Left colon (tissue), 2 donors: ENCODE results near the gene TUBD1. TPM values are rescaled to one million over a fixed set of nuclear protein-coding genes. Genes with fewer than 3 reads are reported as not detected.
"Not testable (repeated sequence)": the region's sequence is repeated elsewhere in the genome, so short reads cannot be mapped to it uniquely, and the experiment has no call there.

Experiments used
- ATAC-seq: fragments of 200-7000 bp; cut with Tn5 transposase; one replicate; pipeline ENCODE4 v1.9.1; 2020; ENCODE audit warnings: mild to moderate bottlenecking, moderate library complexity
- DNase-seq, 2 donors: peaks; one replicate each; pipeline ENCODE4 v3.0.0-alpha.2; 2020
- intact Hi-C, 2 donors: fragments of 100-400 bp; cut with DNase I in 1 of 2; cut with micrococcal nuclease in 1 of 2; formaldehyde crosslinking; loops; one replicate each; pipeline versions ENCODE4 v1.11.2 to v1.14.0; 2022; cut with DNase I, micrococcal nuclease
- microRNA-seq, 2 donors: library from miRNA; unstranded; fragments of <30 nt; microRNA quantifications; one replicate each; pipeline versions ENCODE4 v1.1.0 to v1.2.0, GENCODE V29; 2020
- total RNA-seq, 2 donors: library from RNA; stranded (reverse); fragmentation: NEBNext Ultra II Directional; extraction: Animal tissue kit (Norgen Biotek cat#: 25700); gene quantifications; one replicate each; pipeline ENCODE4 v1.2.1, GENCODE V29; 2021
- donor health status: DM: no; HTN: no; CAD: no.
- donor health status: DM: yes; HTN: yes; CAD: no.

Gene TUBD1
- total RNA-seq, 2 donors from 2014 or later = 6.0 to 6.1 TPM

GRCh38 chr17:59830007-59830630, 62.6 kb downstream of the TUBD1 start:
- DNase-seq (peak in 1 of 2 donors; percentile 54), ATAC-seq (no peak)
- intact Hi-C loops = no loop called here

DNA sequence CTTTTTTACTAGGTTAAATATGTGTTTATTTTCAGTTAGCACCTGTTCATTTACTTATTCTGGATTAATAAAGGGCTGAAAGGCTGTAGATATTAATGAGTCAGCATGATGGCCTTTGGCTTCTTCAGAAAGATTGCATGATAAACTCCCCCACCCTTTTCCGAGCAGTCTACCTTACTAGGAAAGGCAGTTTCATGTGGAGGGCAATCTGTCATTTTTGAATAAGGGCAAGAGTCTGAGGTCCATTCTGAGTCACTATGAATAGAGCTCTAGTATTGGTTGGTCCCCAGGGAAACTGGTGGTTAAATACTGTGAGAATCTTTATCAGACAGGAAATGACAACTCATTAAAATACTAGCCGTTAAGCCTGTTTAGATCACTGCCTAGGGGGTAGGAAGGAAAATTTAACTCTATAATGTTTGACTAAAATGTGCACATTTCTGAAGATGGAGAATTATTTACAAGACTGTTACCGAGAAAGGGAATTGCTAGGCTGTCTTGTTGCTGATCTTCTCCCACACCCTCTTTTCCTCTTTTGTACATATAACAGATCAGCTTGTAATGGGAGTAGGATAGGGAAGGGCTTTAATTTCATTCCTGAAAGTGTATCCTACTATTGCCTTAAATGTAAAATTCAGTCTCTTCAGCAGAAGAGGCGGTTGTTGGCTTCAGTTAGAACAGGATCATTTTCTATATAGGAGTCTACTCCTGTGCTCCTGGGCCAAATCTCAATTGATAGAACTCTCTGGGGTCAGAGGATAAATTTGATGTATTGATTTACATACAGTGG, 63.3 kb downstream of the TUBD1 start:
- ATAC-seq (peak; percentile 91), DNase-seq (peak in 1 of 2 donors; percentile 58)
- intact Hi-C loops = no loop called here

- peak; percentile 20 for ATAC-seq
- DNase-seq, intact Hi-C loops: not testable (repeated sequence)
Measured at GRCh38 chr17:59828819-59829216, 63.9 kb downstream of the TUBD1 start.

- intact Hi-C loops = no loop called here
- no peak for ATAC-seq
- DNase-seq = no peak
Measured at GRCh38 chr17:59828478-59828760, 64.3 kb downstream of the TUBD1 start.

GRCh38 chr17:59827721-59828477, 64.8 kb downstream of the TUBD1 start:
- ATAC-seq (peak; percentile 28), DNase-seq (no peak)
- intact Hi-C loops = no loop called here

DNA sequence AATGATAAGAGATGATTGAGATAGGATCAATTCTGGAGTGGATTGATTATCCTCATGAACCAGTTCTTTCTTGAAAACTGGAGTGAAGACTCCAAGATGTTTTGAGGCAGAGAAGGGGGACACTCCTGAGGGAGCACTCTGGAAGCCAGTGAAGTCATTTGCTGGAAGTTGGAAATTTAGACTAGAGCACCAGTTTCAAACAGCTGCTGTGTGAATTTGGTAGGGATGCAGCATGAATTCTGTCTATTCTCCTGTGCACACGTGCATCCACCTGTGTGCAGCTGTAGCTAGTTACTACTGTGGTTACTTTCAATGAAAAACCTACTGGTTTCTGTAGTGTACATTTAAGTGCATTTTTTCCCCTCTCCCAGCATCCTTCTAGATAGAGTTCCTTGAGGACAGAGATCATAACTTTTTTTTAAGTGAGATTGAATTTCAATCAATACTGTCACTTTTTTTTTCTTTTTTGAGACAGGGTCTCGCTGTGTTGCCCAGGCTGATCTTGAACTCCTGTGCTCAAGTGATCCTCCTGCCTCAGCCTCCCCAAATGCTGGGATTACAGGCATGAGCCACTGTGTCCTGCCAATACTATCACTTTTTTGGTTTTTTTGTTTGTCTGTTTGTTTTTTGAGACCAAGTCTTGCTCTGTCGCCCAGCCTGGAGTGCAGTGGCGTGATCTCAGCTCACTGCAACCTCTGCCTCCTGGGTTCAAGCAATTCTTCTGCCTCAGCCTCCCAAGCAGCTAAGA, 65.9 kb downstream of the TUBD1 start:
- no peak for ATAC-seq
- intact Hi-C loops = no loop called here
- DNase-seq = no peak

- DNase-seq (no peak), ATAC-seq (no peak)
- intact Hi-C loops = no loop called here
Measured at GRCh38 chr17:59825533-59826322, 67.0 kb downstream of the TUBD1 start.

- DNase-seq = no peak
- no peak for ATAC-seq
- intact Hi-C loops = no loop called here
Measured at GRCh38 chr17:59815965-59816364, 76.8 kb downstream of the TUBD1 start.

GRCh38 chr17:59814685-59815084, 78.1 kb downstream of the TUBD1 start:
- DNase-seq (no peak), ATAC-seq (no peak)
- intact Hi-C loops = no loop called here

DNA sequence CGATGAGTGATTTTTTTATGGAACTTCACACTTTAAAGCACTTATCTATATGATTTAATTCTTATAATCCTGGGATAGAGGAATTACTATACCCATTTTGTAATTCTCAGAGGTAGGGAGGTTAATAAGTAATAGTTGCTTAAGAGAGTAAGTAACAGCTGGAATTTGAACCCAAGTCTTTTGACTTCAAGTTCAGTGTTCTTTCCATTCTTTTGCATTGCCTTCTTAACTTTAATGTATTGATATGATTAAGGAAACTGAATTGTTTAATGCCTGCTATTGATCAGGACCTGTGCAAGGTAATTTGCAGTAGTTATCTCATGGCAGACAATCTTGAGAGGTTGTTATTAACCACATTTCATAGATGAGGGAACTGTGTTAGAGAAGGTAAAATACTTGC, 78.5 kb downstream of the TUBD1 start:
- intact Hi-C loops = no loop called here
- ATAC-seq = no peak
- no peak for DNase-seq

DNA sequence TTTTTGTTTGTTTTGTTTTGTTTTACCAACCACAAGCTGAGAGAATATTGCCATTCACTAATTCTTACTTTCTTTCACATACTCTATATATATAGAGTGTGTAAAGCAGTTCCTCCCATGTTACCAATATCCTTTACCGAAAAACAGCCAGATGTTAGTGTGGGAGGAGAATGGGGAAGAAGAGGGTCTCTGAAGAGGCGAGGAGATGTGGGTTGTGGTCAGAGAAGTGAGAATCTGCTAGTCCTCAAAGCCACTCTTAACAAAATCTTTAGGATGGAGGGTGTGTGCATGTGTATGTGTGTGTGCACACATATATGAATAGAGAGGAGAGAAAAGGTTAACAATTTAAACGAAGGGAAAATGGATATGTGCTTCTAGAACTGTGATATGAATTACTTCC, 80.6 kb downstream of the TUBD1 start:
- DNase-seq (no peak), ATAC-seq (no peak)
- intact Hi-C loops = no loop called here

DNA sequence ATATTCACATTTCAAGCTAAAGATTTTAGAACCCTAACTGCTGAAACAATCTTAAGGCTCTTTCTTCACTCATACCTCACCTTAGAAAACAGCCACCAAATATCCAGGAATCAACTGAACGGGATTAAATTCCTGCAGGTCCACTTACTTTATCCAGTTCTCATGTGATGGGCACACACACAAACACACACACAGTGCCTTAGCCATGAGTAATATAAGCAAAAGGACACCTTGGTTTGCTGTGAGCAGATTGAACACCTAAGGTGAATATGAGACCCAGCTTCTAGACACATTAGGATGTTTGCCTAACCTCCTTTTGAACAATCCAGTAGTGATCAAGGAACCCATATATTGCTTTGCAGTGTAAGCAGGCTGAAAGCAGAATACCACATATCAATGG, 81.5 kb downstream of the TUBD1 start:
- intact Hi-C loops = no loop called here
- ATAC-seq (no peak), DNase-seq (no peak)

DNA sequence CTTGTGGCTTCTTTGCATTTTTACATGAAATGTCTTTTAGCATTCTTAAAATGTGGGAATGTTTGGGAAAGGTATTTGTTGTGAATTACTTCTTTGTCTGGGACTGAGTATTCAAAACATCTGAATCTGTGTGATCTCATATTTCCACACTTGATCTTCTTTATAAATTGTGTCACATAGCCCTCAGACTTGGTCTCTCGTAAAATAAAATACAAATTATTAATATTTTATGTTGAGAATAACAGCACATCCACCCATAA, 81.9 kb downstream of the TUBD1 start:
- DNase-seq (no peak), ATAC-seq (no peak)
- intact Hi-C loops = no loop called here

Small RNA genes within 50 kb of the gene (microRNA-seq; reads per million reads assigned to microRNA genes)
- 185,032 to 186,992 reads per million in 2 donors for gene MIR21

Other genes with a start within 250 kb of the TUBD1 start
- gene PTRH2, start 185.5 kb downstream of the TUBD1 start, total RNA-seq = 10 to 100 TPM; 15.4 to 24.8 TPM
- 100 to 1,000 TPM; 213 to 459 TPM for gene VMP1, start 185.3 kb downstream of the TUBD1 start, total RNA-seq
- gene RPS6KB1, start 178 bp upstream of the TUBD1 start, total RNA-seq = 10 to 100 TPM; 27.0 to 29.3 TPM
- gene RNFT1, start 71.8 kb upstream of the TUBD1 start, total RNA-seq = 10 to 100 TPM; 23.9 to 25.7 TPM
- gene HEATR6, start 186.0 kb upstream of the TUBD1 start, total RNA-seq = 1 to 10 TPM; 9.1 to 9.4 TPM